IMR-90 (cell line): ENCODE measurements around the gene NIPBL. TPM values are rescaled to one million over a fixed set of nuclear protein-coding genes. Genes with fewer than 3 reads are reported as not detected.

Source experiments
- ATAC-seq: fragments of 200-7000 bp; cut with Tn5 transposase; 2 replicates; pipeline ENCODE4 v1.9.1; 2020; ENCODE audit warnings: low read depth, mild to moderate bottlenecking, moderate library complexity
- BruUV-seq: library from RNA; stranded (reverse); fragments of 400-500 nt; replicated peaks from 2 replicates; lab custom pipeline; 2021; lab: Mats Ljungman, UMichigan
- CTCF ChIA-PET: fragments of 300-600 bp; formaldehyde crosslinking; extraction: SDS; loops from one replicate; lab custom pipeline; 2021; ENCODE audit warnings: antibody characterized with exemption; lab: Yijun Ruan, JAX
- POLR2A ChIA-PET: fragments of 300-600 bp; sonication (Branson Sonifier 250); formaldehyde crosslinking; loops from one replicate; lab custom pipeline; 2022; ENCODE audit warnings: antibody characterized with exemption; ENCODE audit not compliant: unreplicated experiment; lab: Charles Lee
- DNase-seq: peaks from one replicate; pipeline ENCODE4 v3.0.0; 2013
- H2AFZ ChIP-seq: replicated peaks from 2 replicates; pipeline ENCODE3; 2013; ENCODE audit warnings: low read length, mild to moderate bottlenecking; ENCODE audit not compliant: poor library complexity
- H2AK5ac ChIP-seq: 2 replicates; pipeline ENCODE4 v1.6.1; 2013; ENCODE audit warnings: low read depth, low read length, inconsistent platforms
- H2AK9ac ChIP-seq: replicated peaks from 2 replicates; pipeline ENCODE3; 2013; ENCODE audit warnings: mild to moderate bottlenecking, low read depth, low read length, moderate library complexity; ENCODE audit not compliant: poor library complexity
- H2BK120ac ChIP-seq: 2 replicates; pipeline ENCODE4 v1.6.1; 2013; ENCODE audit warnings: low read depth, low read length, inconsistent platforms
- H2BK15ac ChIP-seq: 3 replicates; pipeline ENCODE4 v1.6.1; 2013; ENCODE audit warnings: low read depth, low read length, inconsistent platforms
- H2BK20ac ChIP-seq: 2 replicates; pipeline ENCODE4 v1.6.1; 2013; ENCODE audit warnings: low read depth, mild to moderate bottlenecking, inconsistent platforms, low read length, moderate library complexity
- H2BK5ac ChIP-seq: 2 replicates; pipeline ENCODE4 v1.6.1; 2013; ENCODE audit warnings: mild to moderate bottlenecking, low read depth, low read length, inconsistent platforms; ENCODE audit not compliant: poor library complexity, severe bottlenecking
- H3K14ac ChIP-seq: replicated peaks from 2 replicates; pipeline ENCODE4 v1.6.1; 2013; ENCODE audit warnings: low read depth, low read length, inconsistent platforms
- H3K18ac ChIP-seq: 2 replicates; pipeline ENCODE4 v1.6.1; 2013; ENCODE audit warnings: low read depth, low read length, control low read depth
- H3K23ac ChIP-seq: 2 replicates; pipeline ENCODE4 v1.6.1; 2013; ENCODE audit warnings: low read depth, low read length, inconsistent platforms
- H3K27ac ChIP-seq: 2 replicates; pipeline ENCODE4 v1.5.1; 2013; ENCODE audit warnings: mild to moderate bottlenecking, control low read depth, low read length; ENCODE audit not compliant: insufficient read depth
- H3K27me3 ChIP-seq: 2 replicates; pipeline ENCODE4 v1.6.1; 2013; ENCODE audit warnings: low read length; ENCODE audit not compliant: control insufficient read depth, insufficient read depth
- H3K36me3 ChIP-seq: 2 replicates; pipeline ENCODE4 v1.6.1; 2013; ENCODE audit warnings: low read length, mixed read lengths; ENCODE audit not compliant: control insufficient read depth, insufficient read depth
- H3K4ac ChIP-seq: 2 replicates; pipeline ENCODE4 v1.6.1; 2013; ENCODE audit warnings: low read depth, low read length, inconsistent platforms
- H3K4me1 ChIP-seq: 2 replicates; pipeline ENCODE4 v1.6.1; 2013; ENCODE audit warnings: low read length, mixed read lengths; ENCODE audit not compliant: control insufficient read depth, insufficient read depth
- H3K4me2 ChIP-seq: 2 replicates; pipeline ENCODE4 v1.6.1; 2013; ENCODE audit warnings: low read depth, mild to moderate bottlenecking, control low read depth, low read length, moderate library complexity
- H3K4me3 ChIP-seq: 2 replicates; pipeline ENCODE4 v1.5.1; 2013; ENCODE audit warnings: low read depth, mild to moderate bottlenecking, control low read depth, low read length, moderate library complexity; ENCODE audit not compliant: insufficient read depth
- H3K56ac ChIP-seq: 2 replicates; pipeline ENCODE4 v1.6.1; 2013; ENCODE audit warnings: low read length, inconsistent platforms; ENCODE audit not compliant: insufficient read depth; ENCODE audit errors: extremely low read depth
- H3K79me1 ChIP-seq, 2 experiments: 2 replicates each; pipeline ENCODE4 v1.6.1; 2013; ENCODE audit warnings: low read length in 2 of 2, inconsistent platforms in 1 of 2, low read depth in 1 of 2
- H3K9ac ChIP-seq: 2 replicates; pipeline ENCODE4 v1.6.1; 2013; ENCODE audit warnings: low read depth, low read length, control low read depth
- H3K9me1 ChIP-seq: 2 replicates; pipeline ENCODE4 v1.6.1; 2013; ENCODE audit warnings: low read length, inconsistent platforms; ENCODE audit not compliant: insufficient read depth
- H3K9me3 ChIP-seq: 2 replicates; pipeline ENCODE4 v1.6.1; 2013; ENCODE audit warnings: low read length; ENCODE audit not compliant: control insufficient read depth, insufficient read depth
- H4K20me1 ChIP-seq: 2 replicates; pipeline ENCODE4 v1.6.1; 2013; ENCODE audit warnings: low read length, inconsistent platforms; ENCODE audit not compliant: insufficient read depth
- H4K5ac ChIP-seq: 2 replicates; pipeline ENCODE4 v1.6.1; 2013; ENCODE audit warnings: mild to moderate bottlenecking, low read depth, low read length, control low read depth
- H4K8ac ChIP-seq, 2 experiments: 2 replicates each; pipeline ENCODE4 v1.6.1; 2013; ENCODE audit warnings: low read depth in 2 of 2, low read length in 2 of 2, control low read depth in 1 of 2, inconsistent platforms in 1 of 2
- H4K91ac ChIP-seq: 2 replicates; pipeline ENCODE4 v1.6.1; 2013; ENCODE audit warnings: low read depth, low read length, inconsistent platforms; ENCODE audit not compliant: insufficient read depth
- BHLHE40 ChIP-seq: fragments of 150-350 bp; IDR thresholded peaks from 2 replicates; pipeline ENCODE4 v1.6.1; 2016; ENCODE audit warnings: mild to moderate bottlenecking, low read depth, low read length
- CEBPB ChIP-seq: IDR thresholded peaks from 2 replicates; pipeline ENCODE4 v1.6.1; 2012; ENCODE audit warnings: low read depth, low read length, improper control_type of control experiment
- CHD1 ChIP-seq: IDR thresholded peaks from 2 replicates; pipeline ENCODE4 v1.6.1; 2012; ENCODE audit warnings: low read depth, low read length, improper control_type of control experiment
- CTCF ChIP-seq: conservative IDR thresholded peaks from 2 replicates; pipeline ENCODE4 v1.5.1; 2012; ENCODE audit warnings: mild to moderate bottlenecking, low read depth, low read length, improper control_type of control experiment
- ELK1 ChIP-seq: fragments of 150-350 bp; IDR thresholded peaks from 2 replicates; pipeline ENCODE4 v1.6.1; 2016; ENCODE audit warnings: low read depth, mild to moderate bottlenecking, low read length, moderate library complexity, borderline replicate concordance
- FOS ChIP-seq: fragments of 150-350 bp; IDR thresholded peaks from 2 replicates; pipeline ENCODE4 v1.6.1; 2016; ENCODE audit warnings: low read depth, low read length
- MAFK ChIP-seq: IDR thresholded peaks from 2 replicates; pipeline ENCODE4 v1.6.1; 2012; ENCODE audit warnings: low read depth, low read length, improper control_type of control experiment
- MAZ ChIP-seq: IDR thresholded peaks from 2 replicates; pipeline ENCODE4 v1.6.1; 2012; ENCODE audit warnings: low read depth, mild to moderate bottlenecking, low read length, improper control_type of control experiment, moderate library complexity, borderline replicate concordance
- MXI1 ChIP-seq: IDR thresholded peaks from 2 replicates; pipeline ENCODE4 v1.6.1; 2012; ENCODE audit warnings: low read depth, mild to moderate bottlenecking, low read length, moderate library complexity, borderline replicate concordance
- NFE2L2 ChIP-seq: fragments of 150-350 bp; IDR thresholded peaks from 2 replicates; pipeline ENCODE4 v1.6.1; 2016; ENCODE audit warnings: low read depth, mild to moderate bottlenecking, low read length
- POLR2A ChIP-seq: IDR thresholded peaks from 2 replicates; pipeline ENCODE4 v1.6.1; 2012; ENCODE audit warnings: mild to moderate bottlenecking, low read depth, low read length
- RAD21 ChIP-seq: IDR thresholded peaks from 2 replicates; pipeline ENCODE4 v1.6.1; 2012; ENCODE audit warnings: low read length, improper control_type of control experiment
- RCOR1 ChIP-seq: IDR thresholded peaks from 2 replicates; pipeline ENCODE4 v1.6.1; 2012; ENCODE audit warnings: mild to moderate bottlenecking, low read length, improper control_type of control experiment; ENCODE audit not compliant: insufficient replicate concordance
- RFX5 ChIP-seq: IDR thresholded peaks from 2 replicates; pipeline ENCODE4 v1.8.0; 2012; ENCODE audit warnings: low read depth, mild to moderate bottlenecking, low read length, moderate library complexity
- SMC3 ChIP-seq: fragments of 150-350 bp; IDR thresholded peaks from 2 replicates; pipeline ENCODE4 v1.6.1; 2016; ENCODE audit warnings: low read depth, mild to moderate bottlenecking, antibody characterized with exemption, low read length, moderate library complexity
- USF2 ChIP-seq: fragments of 150-350 bp; IDR thresholded peaks from 2 replicates; pipeline ENCODE4 v1.6.1; 2017; ENCODE audit warnings: mild to moderate bottlenecking, antibody characterized with exemption, low read length, low read depth
- whole genome bisulfite sequencing, 2 experiments: methylation state at CpG; one replicate each; pipeline versions ENCODE4 v1.1.5 to v1.1.7; 2013; ENCODE audit warnings: missing lambda C conversion rate in 2 of 2; ENCODE audit not compliant: insufficient read length in 1 of 2; ENCODE audit errors: extremely low coverage in 2 of 2; 5-methylcytosine and 5-hydroxymethylcytosine counted together
- dilution Hi-C: fragments of 300-500 bp; cut with HindIII; formaldehyde crosslinking; loops from one replicate; pipeline ENCODE4 v1.14.3; 2018; ENCODE audit warnings: low sequenced_read_pairs; ENCODE audit not compliant: unreplicated experiment
- in situ Hi-C: fragments of 300-500 bp; cut with MboI; formaldehyde crosslinking; loops from 3 replicates; pipeline ENCODE4 v1.14.3; 2019; ENCODE audit warnings: low sequenced_read_pairs, inconsistent platforms, mixed read lengths
- intact Hi-C: fragments of 100-400 bp; cut with micrococcal nuclease; formaldehyde crosslinking; loops from 2 replicates; pipeline ENCODE4 v1.10.0; 2022
- polyA plus RNA-seq, 3 experiments: library from polyadenylated mRNA; depleted of rRNA; stranded (reverse); fragments of >200 nt; gene quantifications; 2 replicates each; pipeline ENCODE4 v1.2.3, GENCODE V29; 2012; ENCODE audit warnings: low replicate concordance in 1 of 3
- total RNA-seq: library from RNA; depleted of rRNA; stranded (reverse); fragments of >200 nt; gene quantifications from 2 replicates; pipeline ENCODE4 v1.2.3, GENCODE V29; 2012

Gene NIPBL
- total and polyA plus RNA-seq, 2 of the 4 experiments (the other 2 are of a cell fraction) = 8.4 to 46.4 TPM

- CTCF ChIA-PET = no interaction called here
- H3K9me1 ChIP-seq = no peaks in the 10 kb centered on the region
- dilution Hi-C loops = no loop called here
- no peaks in the 10 kb centered on the region for H4K20me1 ChIP-seq
- H2AK5ac ChIP-seq = no peak overlapping the region
- H3K4me2 ChIP-seq = no peak overlapping the region
- no peaks in the 10 kb centered on the region for H3K4me1 ChIP-seq
- no peak overlapping the region for H3K27ac ChIP-seq
- H4K5ac ChIP-seq = no peak overlapping the region
- H3K36me3 ChIP-seq = no peaks in the 10 kb centered on the region
- no peak overlapping the region for H3K4ac ChIP-seq
- H3K27me3 ChIP-seq = peaks cover 12% of the 10 kb centered on the region
- DNase-seq (no peak), ATAC-seq (no peak)
- H4K91ac ChIP-seq = no peak overlapping the region
- no peak for TF ChIP-seq MAZ
- no peak for TF ChIP-seq MAFK
- TF ChIP-seq BHLHE40 = no peak
- TF ChIP-seq NFE2L2 = no peak
- TF ChIP-seq MXI1 = no peak
- TF ChIP-seq CHD1 = no peak
- no peak for TF ChIP-seq ELK1
- no peak for TF ChIP-seq RCOR1
- TF ChIP-seq CEBPB = no peak
- no peak for TF ChIP-seq FOS
- TF ChIP-seq CTCF = no peak
- TF ChIP-seq RAD21 = no peak
- no peak for TF ChIP-seq USF2
- no peak for TF ChIP-seq SMC3
- TF ChIP-seq POLR2A = no peak
- no peak for TF ChIP-seq RFX5
- no TSS peak for BruUV-seq
- H2BK120ac ChIP-seq = no peak overlapping the region
- no CpG with 5 or more reads among the region's 1 CpG for WGBS, 2 experiments
- no peak overlapping the region for H3K23ac ChIP-seq
- H2BK20ac ChIP-seq = no peak overlapping the region
- H2BK15ac ChIP-seq = no peak overlapping the region
- no peak overlapping the region for H3K14ac ChIP-seq
- no peak overlapping the region for H3K9ac ChIP-seq
- H3K9me3 ChIP-seq = no peaks in the 10 kb centered on the region
- in situ Hi-C loops = no loop called here
- no peak overlapping the region for H2BK5ac ChIP-seq
- POLR2A ChIA-PET = no interaction called here
- no peak overlapping the region for H2AFZ ChIP-seq
- H3K18ac ChIP-seq = no peak overlapping the region
- intact Hi-C loops = no loop called here
- no peak overlapping the region for H3K56ac ChIP-seq
- H3K79me1 ChIP-seq = no peaks in the 10 kb centered on the region
- H2AK9ac ChIP-seq = no peak overlapping the region
- no peak overlapping the region for H3K4me3 ChIP-seq
- H4K8ac ChIP-seq = no peak overlapping the region
Observed at GRCh38 chr5:36841677-36842076, 34.9 kb upstream of the NIPBL start.
